ENCODE measurements around the gene ANKS3. TPM values are rescaled to one million over a fixed set of nuclear protein-coding genes. Genes with fewer than 3 reads are reported as not detected.

Gene ANKS3
- total RNA-seq (2014; rRNA removed; shearing (Covaris generic)): 19.7 and 24.8 TPM in 2 replicates
- polyA plus RNA-seq (2015; cell fraction: cytosol; rRNA removed): 9.9 and 14.4 TPM in 2 replicates
- 37.8 and 40.7 TPM in 2 replicates for polyA plus RNA-seq (2015; cell fraction: nucleus; rRNA removed)

GRCh38 chr16:4734063-4734729, at the start of gene ANKS3, which contains the start of gene DNAAF8:
ANKS3 (minus strand) TSS chr16:4734271; CDS start chr16:4730149, 4,122 bp downstream.
DNAAF8 (plus strand) TSS chr16:4734537; CDS start chr16:4736515, 1,978 bp downstream.
- DNase-seq (ENCODE audit: low read depth): peak; percentile 96

- DNase-seq (ENCODE audit: low read depth): no peak
Observed at GRCh38 chr16:4783251-4783950, 49.3 kb upstream of the ANKS3 start.

- peak; percentile 40 for DNase-seq (ENCODE audit: low read depth)
Observed at GRCh38 chr16:4780235-4780634, 46.2 kb upstream of the ANKS3 start.

GRCh38 chr16:4778050-4778392, 44.0 kb upstream of the ANKS3 start:
- DNase-seq (ENCODE audit: low read depth): no peak

GRCh38 chr16:4777339-4778049, 43.4 kb upstream of the ANKS3 start:
- DNase-seq (ENCODE audit: low read depth): no peak

- DNase-seq (ENCODE audit: low read depth): no peak
Observed at GRCh38 chr16:4776141-4776705, 42.2 kb upstream of the ANKS3 start.

- DNase-seq (ENCODE audit: low read depth): no peak
Observed at GRCh38 chr16:4775005-4775404, 40.9 kb upstream of the ANKS3 start.

GRCh38 chr16:4772351-4772750, 38.3 kb upstream of the ANKS3 start:
- no peak for DNase-seq (ENCODE audit: low read depth)

- no peak for DNase-seq (ENCODE audit: low read depth)
Observed at GRCh38 chr16:4771646-4772045, 37.6 kb upstream of the ANKS3 start.

GRCh38 chr16:4769306-4769638, 35.2 kb upstream of the ANKS3 start:
- no peak for DNase-seq (ENCODE audit: low read depth)

- peak; percentile 91 for DNase-seq (ENCODE audit: low read depth)
Observed at GRCh38 chr16:4768549-4769305, 34.7 kb upstream of the ANKS3 start.

- DNase-seq (ENCODE audit: low read depth): no peak
Observed at GRCh38 chr16:4767872-4768548, 33.9 kb upstream of the ANKS3 start.

GRCh38 chr16:4766875-4767628, 33.0 kb upstream of the ANKS3 start, which contains the start of gene ZNF500:
ZNF500 (minus strand) TSS chr16:4767162; CDS start chr16:4765978, 1,184 bp downstream.
- DNase-seq (ENCODE audit: low read depth): peak; percentile 95

GRCh38 chr16:4765511-4766474, 31.7 kb upstream of the ANKS3 start:
- DNase-seq (ENCODE audit: low read depth): no peak

- no peak for DNase-seq (ENCODE audit: low read depth)
Observed at GRCh38 chr16:4763791-4764190, 29.7 kb upstream of the ANKS3 start.

- no peak for DNase-seq (ENCODE audit: low read depth)
Observed at GRCh38 chr16:4762205-4762604, 28.1 kb upstream of the ANKS3 start.

- DNase-seq (ENCODE audit: low read depth): no peak
Observed at GRCh38 chr16:4760221-4760910, 26.3 kb upstream of the ANKS3 start.

GRCh38 chr16:4755687-4756086, 21.6 kb upstream of the ANKS3 start:
- no peak for DNase-seq (ENCODE audit: low read depth)

All from HT1080 (cell line).